ENCODE measurements around the gene ADGRL2. TPM values are rescaled to one million over a fixed set of nuclear protein-coding genes. Genes with fewer than 3 reads are reported as not detected.

ADGRL2 gene
- total RNA-seq, 2 experiments from 2014 or later, result 0.05 TPM; not detected in 1

GRCh38 chr1:81801651-81802456 is 1.1 kb downstream of the ADGRL2 start:
- H3K27me3 Mint-ChIP-seq, result peaks cover 54% of the 10 kb centered on the region
- ATAC-seq (no peak), DNase-seq (no peak)
- peaks cover 3% of the 10 kb centered on the region for H3K36me3 Mint-ChIP-seq
- no peaks in the 10 kb centered on the region for H3K9me3 Mint-ChIP-seq (ENCODE audit: low read depth)
- no peak overlapping the region for H3K4me3 Mint-ChIP-seq
- no peak overlapping the region for H3K27ac Mint-ChIP-seq
- peaks cover 2% of the 10 kb centered on the region for H3K4me1 Mint-ChIP-seq
- CTCF ChIA-PET, result no interaction called here

DNA sequence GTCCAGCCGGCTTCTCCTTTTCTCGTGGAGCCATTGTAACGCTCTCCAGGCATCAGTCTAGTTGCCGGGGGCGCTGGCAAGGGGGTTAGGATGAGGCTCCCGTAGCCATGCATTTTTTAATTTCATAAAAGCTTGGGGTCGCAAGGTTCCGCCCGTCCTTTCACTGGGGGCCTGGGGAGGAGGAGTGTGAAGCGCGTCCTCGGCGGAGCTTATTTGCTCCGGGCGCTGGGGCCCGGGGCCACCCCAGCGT is 1.6 kb downstream of the ADGRL2 start:
- ATAC-seq (no peak), DNase-seq (no peak)
- CTCF ChIA-PET, result no interaction called here
- Mint-ChIP-seq H3K4me1 (peaks cover 2% of the 10 kb centered on the region), H3K27ac (no peak overlapping the region), H3K27me3 (peaks cover 54% of the 10 kb centered on the region), H3K9me3 (ENCODE audit: low read depth) (no peaks in the 10 kb centered on the region), H3K36me3 (peaks cover 3% of the 10 kb centered on the region), H3K4me3 (no peak overlapping the region)

- Mint-ChIP-seq H3K4me1 (peaks cover 2% of the 10 kb centered on the region), H3K36me3 (peaks cover 3% of the 10 kb centered on the region), H3K4me3 (no peak overlapping the region), H3K27me3 (peaks cover 54% of the 10 kb centered on the region), H3K27ac (no peak overlapping the region), H3K9me3 (ENCODE audit: low read depth) (no peaks in the 10 kb centered on the region)
- CTCF ChIA-PET, result no interaction called here
- DNase-seq, result no peak
- no peak for ATAC-seq
These were observed 2.1 kb downstream of the ADGRL2 start for GRCh38 chr1:81802707-81803430.

GRCh38 chr1:81803431-81804110 is 2.8 kb downstream of the ADGRL2 start:
- H3K4me1 Mint-ChIP-seq, result peaks cover 2% of the 10 kb centered on the region
- peaks cover 54% of the 10 kb centered on the region for H3K27me3 Mint-ChIP-seq
- CTCF ChIA-PET, result no interaction called here
- DNase-seq (no peak), ATAC-seq (no peak)
- H3K9me3 Mint-ChIP-seq (ENCODE audit: low read depth), result no peaks in the 10 kb centered on the region
- H3K4me3 Mint-ChIP-seq, result no peak overlapping the region
- H3K27ac Mint-ChIP-seq, result no peak overlapping the region
- H3K36me3 Mint-ChIP-seq, result peaks cover 3% of the 10 kb centered on the region

DNA sequence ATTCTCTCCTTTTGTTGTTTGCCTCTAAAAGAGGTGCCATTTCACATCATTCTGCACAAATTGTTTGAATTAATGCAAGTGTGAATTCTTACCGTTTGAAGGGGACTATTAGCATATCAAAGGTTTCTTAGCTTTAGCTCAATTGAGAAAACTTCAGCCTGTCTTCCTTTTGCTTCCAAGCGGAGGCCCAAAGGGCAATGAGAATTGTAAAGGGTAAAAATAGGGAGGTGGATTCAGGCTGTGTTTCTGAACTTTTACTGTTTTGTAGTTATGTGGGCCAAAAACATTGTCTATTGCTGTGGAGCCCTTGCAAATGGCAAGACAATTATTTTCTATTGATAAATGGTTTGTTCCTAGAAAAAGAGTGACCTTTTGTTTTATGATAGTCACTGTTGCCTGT is 3.6 kb downstream of the ADGRL2 start:
- peaks cover 2% of the 10 kb centered on the region for H3K4me1 Mint-ChIP-seq
- H3K4me3 Mint-ChIP-seq, result no peak overlapping the region
- no peaks in the 10 kb centered on the region for H3K9me3 Mint-ChIP-seq (ENCODE audit: low read depth)
- CTCF ChIA-PET, result no interaction called here
- H3K27ac Mint-ChIP-seq, result no peak overlapping the region
- ATAC-seq (no peak), DNase-seq (no peak)
- peaks cover 49% of the 10 kb centered on the region for H3K27me3 Mint-ChIP-seq
- peaks cover 3% of the 10 kb centered on the region for H3K36me3 Mint-ChIP-seq

- H3K27ac Mint-ChIP-seq, result no peak overlapping the region
- CTCF ChIA-PET, result no interaction called here
- DNase-seq (no peak), ATAC-seq (no peak)
- peaks cover 39% of the 10 kb centered on the region for H3K27me3 Mint-ChIP-seq
- no peak overlapping the region for H3K4me3 Mint-ChIP-seq
- H3K4me1 Mint-ChIP-seq, result peaks cover 2% of the 10 kb centered on the region
- no peaks in the 10 kb centered on the region for H3K9me3 Mint-ChIP-seq (ENCODE audit: low read depth)
- H3K36me3 Mint-ChIP-seq, result peaks cover 2% of the 10 kb centered on the region
These were observed 5.0 kb downstream of the ADGRL2 start for GRCh38 chr1:81805537-81806431.

DNA sequence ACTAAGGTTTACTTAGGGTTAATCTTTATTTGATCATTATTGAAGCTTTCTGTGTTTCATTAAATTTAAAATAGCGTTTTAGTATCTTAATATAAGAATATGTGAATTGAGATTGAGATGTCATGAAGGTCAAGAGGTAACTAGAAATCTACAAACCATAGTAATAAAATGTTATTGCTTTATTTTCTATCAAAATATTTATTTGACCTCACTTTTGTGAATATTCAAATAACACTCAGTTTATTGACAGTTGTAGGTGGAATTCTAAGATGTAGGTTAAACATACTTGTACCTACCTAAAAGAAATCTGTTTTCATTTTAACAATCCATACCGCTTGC is 5.7 kb downstream of the ADGRL2 start:
- Mint-ChIP-seq H3K9me3 (ENCODE audit: low read depth) (no peaks in the 10 kb centered on the region), H3K27me3 (peaks cover 34% of the 10 kb centered on the region), H3K4me1 (no peaks in the 10 kb centered on the region), H3K27ac (no peak overlapping the region), H3K36me3 (peaks cover 2% of the 10 kb centered on the region), H3K4me3 (no peak overlapping the region)
- DNase-seq (no peak), ATAC-seq (no peak)
- CTCF ChIA-PET, result no interaction called here

- Mint-ChIP-seq H3K36me3 (no peaks in the 10 kb centered on the region), H3K4me3 (no peak overlapping the region), H3K27ac (no peak overlapping the region), H3K27me3 (peaks cover 16% of the 10 kb centered on the region), H3K4me1 (no peaks in the 10 kb centered on the region), H3K9me3 (ENCODE audit: low read depth) (no peaks in the 10 kb centered on the region)
- DNase-seq, result no peak
- CTCF ChIA-PET, result no interaction called here
- no peak for ATAC-seq
These were observed 8.0 kb downstream of the ADGRL2 start for GRCh38 chr1:81808760-81809159.

DNA sequence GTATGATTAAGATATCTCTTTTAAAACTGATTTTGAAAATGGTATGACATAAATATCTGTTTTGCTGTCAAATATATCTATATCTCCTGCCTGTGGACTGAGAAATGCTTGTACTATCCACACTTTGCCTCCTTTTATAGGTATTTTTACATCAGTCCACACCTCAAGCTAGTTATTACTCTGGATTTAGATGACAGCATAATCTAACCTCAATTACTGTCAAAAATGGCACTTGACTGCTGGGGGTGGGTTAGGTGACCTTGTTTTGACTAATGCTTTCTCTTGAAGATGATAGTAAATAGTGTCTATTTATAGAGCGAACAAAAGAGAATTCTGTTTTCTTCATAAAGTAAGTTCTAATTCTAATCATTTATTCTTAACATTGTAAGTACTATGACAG is 9.1 kb downstream of the ADGRL2 start:
- ATAC-seq, result no peak
- H3K36me3 Mint-ChIP-seq, result no peaks in the 10 kb centered on the region

GRCh38 chr1:81811757-81812371 is 11.1 kb downstream of the ADGRL2 start:
- H3K4me3 Mint-ChIP-seq, result no peak overlapping the region
- DNase-seq, result no peak
- no peaks in the 10 kb centered on the region for H3K4me1 Mint-ChIP-seq
- ATAC-seq, result no peak
- no peaks in the 10 kb centered on the region for H3K36me3 Mint-ChIP-seq
- H3K9me3 Mint-ChIP-seq (ENCODE audit: low read depth), result no peaks in the 10 kb centered on the region
- H3K27ac Mint-ChIP-seq, result no peak overlapping the region
- CTCF ChIA-PET, result no interaction called here
- no peaks in the 10 kb centered on the region for H3K27me3 Mint-ChIP-seq

More for the DNA sequence above, 9.1 kb downstream of the ADGRL2 start:
- no peak for DNase-seq
- Mint-ChIP-seq H3K4me1 (no peaks in the 10 kb centered on the region), H3K9me3 (ENCODE audit: low read depth) (no peaks in the 10 kb centered on the region), H3K27ac (no peak overlapping the region), H3K4me3 (no peak overlapping the region), H3K27me3 (peaks cover 7% of the 10 kb centered on the region)
- CTCF ChIA-PET, result no interaction called here

- no peaks in the 10 kb centered on the region for H3K36me3 Mint-ChIP-seq
- CTCF ChIA-PET, result no interaction called here
- H3K27ac Mint-ChIP-seq, result no peak overlapping the region
- H3K9me3 Mint-ChIP-seq (ENCODE audit: low read depth), result no peaks in the 10 kb centered on the region
- H3K4me1 Mint-ChIP-seq, result no peaks in the 10 kb centered on the region
- H3K4me3 Mint-ChIP-seq, result no peak overlapping the region
- DNase-seq (no peak), ATAC-seq (no peak)
- no peaks in the 10 kb centered on the region for H3K27me3 Mint-ChIP-seq
These were observed 12.0 kb downstream of the ADGRL2 start for GRCh38 chr1:81812712-81813111.

DNA sequence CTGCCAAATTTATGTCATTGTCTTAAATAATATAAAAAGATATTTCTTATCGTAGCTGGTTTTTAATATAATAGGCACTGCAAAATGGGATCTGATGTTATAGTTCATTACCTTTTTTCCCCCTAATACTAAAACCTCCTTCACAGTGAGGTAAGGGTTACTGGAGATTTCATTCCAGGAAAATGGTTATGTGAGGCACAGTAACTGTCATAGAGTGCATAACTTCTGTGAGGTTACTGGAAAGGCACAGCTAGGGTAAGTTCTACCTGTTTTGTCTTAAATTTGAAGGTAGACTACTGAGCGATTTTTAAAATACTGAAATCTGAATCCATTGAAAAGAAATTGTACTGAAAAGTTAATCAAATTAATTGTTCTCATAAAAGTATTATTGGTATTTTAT is 13.0 kb downstream of the ADGRL2 start:
- no peak overlapping the region for H3K4me3 Mint-ChIP-seq
- ATAC-seq (no peak), DNase-seq (no peak)
- no peak overlapping the region for H3K27ac Mint-ChIP-seq
- CTCF ChIA-PET, result no interaction called here
- H3K27me3 Mint-ChIP-seq, result no peaks in the 10 kb centered on the region
- no peaks in the 10 kb centered on the region for H3K36me3 Mint-ChIP-seq
- H3K4me1 Mint-ChIP-seq, result no peaks in the 10 kb centered on the region
- no peaks in the 10 kb centered on the region for H3K9me3 Mint-ChIP-seq (ENCODE audit: low read depth)

- CTCF ChIA-PET, result no interaction called here
- Mint-ChIP-seq H3K27ac (no peak overlapping the region), H3K4me3 (no peak overlapping the region), H3K36me3 (no peaks in the 10 kb centered on the region), H3K9me3 (ENCODE audit: low read depth) (peaks cover 3% of the 10 kb centered on the region), H3K4me1 (no peaks in the 10 kb centered on the region), H3K27me3 (no peaks in the 10 kb centered on the region)
- no peak for DNase-seq
- no peak for ATAC-seq
These were observed 18.9 kb downstream of the ADGRL2 start for GRCh38 chr1:81819613-81820012.

All from activated CD8-positive, alpha-beta memory T cell treated with anti-CD3 and anti-CD28 coated beads, Interleukin-2, amount 10 ng/mL, durations not matched to agents 7 days and 5 days (primary cell).